ENCODE measurements around the gene SLC25A12.
"Not testable (repeated sequence)": the region's sequence is repeated elsewhere in the genome, so short reads cannot be mapped to it uniquely, and the experiment has no call there.

SLC25A12 gene

DNA sequence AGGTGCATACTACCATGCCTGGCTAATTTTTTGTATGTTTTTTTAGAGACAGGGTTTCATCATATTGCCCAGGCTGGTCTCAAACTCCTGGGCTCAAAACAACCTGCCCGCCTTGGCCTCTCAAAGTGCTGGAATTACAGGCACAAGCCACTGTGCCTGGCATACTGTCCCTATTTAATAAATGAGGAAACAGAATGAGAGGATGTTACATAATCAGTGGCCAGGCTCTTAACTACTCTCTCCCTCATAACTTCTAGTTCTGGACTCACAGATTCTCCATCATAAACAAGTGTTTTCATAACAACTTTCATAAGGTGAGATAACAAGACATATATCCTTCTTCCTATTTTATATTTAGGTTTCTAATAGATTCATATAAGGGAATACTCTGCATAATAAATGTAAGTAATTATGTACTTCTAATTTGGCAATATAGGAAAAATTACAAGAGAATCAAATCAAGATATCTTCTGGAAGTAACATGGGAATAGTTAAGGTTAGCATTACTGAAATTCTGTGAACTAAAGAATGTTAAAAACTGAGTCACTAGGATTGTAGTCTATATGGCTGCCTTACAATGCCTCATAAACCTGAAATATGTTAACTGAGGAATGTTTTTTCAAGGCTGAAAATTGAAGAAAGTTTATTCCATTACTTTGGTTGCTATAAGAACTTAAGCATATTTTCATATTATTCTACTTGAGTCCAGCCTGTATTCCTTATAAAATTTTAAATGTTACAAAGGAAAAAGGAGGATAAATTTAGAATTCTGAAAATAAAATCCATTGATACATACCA is 71.3 kb downstream of the SLC25A12 start:
- no peak for ATAC-seq

DNA sequence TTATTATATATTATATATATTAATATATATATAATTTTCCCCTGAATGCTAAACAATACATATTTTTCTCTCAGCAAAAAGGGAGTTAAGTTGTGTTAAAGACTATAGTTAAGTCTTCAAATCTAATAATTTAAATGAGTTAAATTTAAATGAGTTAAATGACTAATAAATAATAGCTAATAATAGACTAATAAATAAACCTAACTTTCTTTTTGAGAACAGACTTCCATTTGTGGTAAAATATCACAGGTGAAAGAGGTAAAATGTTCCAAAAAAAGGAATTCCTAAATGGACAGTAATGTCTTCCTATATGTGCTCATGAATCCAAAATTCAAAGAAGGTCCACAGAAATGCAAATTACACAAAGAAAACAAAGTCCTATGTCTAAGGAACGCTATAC is 74.6 kb downstream of the SLC25A12 start:
- no peak for ATAC-seq

DNA sequence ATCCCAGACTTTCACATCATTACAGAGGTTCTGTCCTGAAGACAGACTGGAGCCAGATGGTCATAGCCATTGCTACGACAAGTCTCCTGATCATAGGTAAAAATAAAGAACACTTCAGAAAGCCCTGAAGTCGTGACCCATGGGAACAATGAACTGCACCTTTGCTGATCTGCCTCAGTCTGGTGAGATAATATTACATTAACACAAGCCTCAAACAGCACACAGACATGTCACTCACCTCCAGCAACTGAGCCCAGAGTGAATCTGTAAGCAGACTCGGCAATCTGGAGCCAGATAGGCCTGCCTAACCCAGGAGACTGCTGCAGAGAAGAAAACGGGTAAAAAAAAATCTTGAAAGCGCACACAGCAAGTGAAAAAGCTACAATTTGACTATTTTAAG is 79.2 kb downstream of the SLC25A12 start:
- ATAC-seq = no peak

DNA sequence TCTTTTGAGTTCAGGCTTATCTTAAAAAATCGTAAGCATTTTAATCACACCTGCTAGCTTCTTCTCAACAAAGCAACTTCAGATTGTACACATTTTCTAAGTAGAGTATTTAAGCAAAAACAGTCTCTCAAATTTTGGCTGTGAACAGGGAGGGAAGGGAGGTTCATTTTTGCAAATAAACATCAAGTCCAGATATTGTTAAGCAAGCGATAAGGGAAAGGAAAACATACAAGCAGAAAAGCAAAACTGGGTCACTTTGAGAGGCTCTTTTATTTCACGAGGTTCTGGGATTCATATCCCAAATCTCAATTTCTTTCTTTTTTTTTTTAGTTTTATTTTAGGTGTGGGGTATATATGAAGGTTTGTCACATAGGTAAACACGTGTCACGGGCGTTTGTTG is 79.9 kb downstream of the SLC25A12 start:
- ATAC-seq = no peak

DNA sequence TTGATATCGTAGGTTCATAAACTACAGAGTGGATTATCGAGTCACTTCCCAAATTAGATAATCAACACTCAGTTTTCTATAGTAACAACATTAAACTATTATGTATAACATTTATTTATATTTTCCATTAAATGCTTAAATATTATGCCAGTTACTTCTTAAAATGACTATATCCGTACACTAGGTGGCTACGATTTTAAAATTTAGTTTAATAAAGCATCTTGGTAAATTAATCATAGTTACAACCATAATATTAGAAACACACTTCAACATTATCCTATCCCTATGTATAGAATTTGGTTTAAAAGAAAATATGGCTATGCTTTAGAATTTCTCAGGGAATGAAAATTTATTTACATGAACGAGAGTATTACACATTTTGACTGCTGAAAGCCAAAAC is 80.3 kb downstream of the SLC25A12 start:
- ATAC-seq = no peak

DNA sequence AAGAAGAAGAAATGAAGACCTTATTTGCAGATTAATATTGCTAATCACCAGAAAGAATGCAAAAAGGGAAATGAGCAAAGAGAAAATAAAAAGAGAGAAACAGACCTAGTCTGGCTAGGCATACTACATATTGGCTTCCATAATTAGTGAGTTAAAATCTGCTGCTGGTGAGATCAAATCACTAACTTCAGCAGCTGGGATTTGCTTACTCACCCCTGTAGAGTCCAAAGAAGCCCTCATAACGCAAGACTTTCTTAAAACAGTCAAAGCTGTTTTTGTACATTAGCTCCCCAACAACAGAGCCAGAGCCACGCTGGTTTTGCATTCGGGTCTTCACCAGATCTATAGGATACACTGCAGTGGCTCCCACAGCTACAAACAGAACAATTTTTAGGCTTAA is 80.9 kb downstream of the SLC25A12 start:
- no peak for ATAC-seq

DNA sequence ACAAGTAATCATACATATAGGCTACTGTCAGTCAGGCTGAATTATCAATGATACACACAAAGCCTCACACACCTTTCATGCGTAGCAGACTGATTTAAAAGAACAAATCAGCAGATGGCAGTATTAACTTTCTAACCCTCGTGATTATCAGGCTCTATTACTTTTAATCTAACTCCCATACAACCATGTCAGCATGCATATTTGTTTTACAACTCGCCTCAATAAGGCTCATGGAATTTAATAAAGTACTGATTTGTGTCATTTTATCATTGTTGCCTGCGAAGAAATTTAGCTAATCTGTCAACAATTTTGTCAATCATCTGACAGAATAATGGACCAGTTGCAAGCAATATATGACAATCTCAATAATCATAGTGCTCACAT is 82.8 kb downstream of the SLC25A12 start:
- no peak for ATAC-seq

DNA sequence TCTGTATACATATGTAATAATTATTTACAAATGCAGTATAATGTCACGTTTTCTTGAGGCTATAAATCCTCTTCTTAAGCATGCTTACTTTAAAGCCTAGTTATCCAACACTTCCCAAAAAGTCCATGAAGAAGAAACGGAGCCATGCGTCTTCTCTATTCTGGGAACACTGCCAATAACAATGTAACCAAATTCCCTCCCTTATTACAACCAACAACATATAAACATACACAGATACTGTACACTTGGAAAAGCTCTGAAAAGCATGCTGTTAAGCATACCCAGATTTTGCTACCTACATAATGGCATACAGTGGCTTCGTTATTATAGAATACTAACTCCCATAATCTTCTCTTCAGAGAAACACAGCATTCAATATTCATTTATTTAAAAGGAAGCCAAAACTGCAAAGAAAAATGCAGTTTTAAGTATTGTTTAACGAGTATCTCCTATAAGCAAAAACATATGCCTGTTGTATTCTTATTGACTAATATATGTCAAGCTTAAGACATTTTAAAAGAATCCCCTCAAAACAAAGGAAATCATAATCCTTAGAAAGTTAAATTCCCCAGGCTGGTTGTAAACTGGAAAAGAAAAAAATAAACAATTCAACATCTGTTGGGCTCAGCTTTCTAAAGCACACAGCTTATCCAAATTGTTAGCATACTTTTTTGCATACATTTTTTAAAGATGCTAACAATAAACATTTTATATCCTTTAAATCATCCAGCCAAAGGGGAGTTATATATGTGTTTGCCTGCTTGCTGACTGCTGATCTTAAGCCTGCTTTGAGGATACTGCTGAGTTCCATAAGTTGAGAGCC is 83.4 kb downstream of the SLC25A12 start:
- ATAC-seq = no peak

DNA sequence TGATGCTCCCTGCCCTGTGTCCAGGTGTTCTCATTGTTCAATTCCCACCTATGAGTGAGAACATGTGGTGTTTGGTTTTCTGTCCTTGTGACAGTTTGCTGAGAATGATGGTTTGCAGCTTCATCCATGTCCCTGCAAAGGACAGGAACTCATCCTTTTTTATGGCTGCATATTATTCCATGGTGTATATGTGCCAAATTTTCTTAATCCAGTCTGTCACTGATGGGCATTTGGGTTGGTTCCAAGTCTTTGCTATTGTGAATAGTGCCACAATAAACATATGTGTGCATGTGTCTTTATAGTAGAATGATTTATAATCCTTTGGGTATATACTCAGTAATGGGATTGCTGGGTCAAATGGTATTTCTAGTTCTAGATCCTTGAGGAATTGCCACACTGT is 85.2 kb downstream of the SLC25A12 start:
- ATAC-seq = not testable (repeated sequence)

DNA sequence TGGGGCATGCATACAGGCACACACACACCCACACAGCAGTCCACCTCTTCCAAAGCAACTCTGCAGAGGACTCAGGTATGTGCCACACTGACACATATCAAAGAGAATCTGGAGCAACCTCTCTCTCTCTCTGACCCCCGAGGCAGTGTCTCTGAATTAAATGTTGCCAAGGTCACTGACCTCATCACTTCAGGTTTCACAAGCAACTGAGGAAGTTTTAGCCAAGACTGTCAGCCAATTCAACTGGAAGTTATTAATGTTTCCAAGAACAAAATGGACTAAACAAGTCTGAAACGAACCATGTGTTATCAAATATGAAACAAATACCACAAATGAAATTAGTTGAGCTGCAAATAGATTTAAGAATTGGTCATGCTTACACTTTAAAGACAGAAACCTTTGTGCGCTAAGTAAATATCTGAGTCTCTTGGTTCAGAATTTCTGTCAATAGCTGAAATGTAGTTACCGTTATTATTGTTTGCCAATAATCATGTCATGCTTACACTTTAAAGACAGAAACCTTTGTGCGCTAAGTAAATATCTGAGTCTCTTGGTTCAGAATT is 86.1 kb downstream of the SLC25A12 start:
- no peak for ATAC-seq

DNA sequence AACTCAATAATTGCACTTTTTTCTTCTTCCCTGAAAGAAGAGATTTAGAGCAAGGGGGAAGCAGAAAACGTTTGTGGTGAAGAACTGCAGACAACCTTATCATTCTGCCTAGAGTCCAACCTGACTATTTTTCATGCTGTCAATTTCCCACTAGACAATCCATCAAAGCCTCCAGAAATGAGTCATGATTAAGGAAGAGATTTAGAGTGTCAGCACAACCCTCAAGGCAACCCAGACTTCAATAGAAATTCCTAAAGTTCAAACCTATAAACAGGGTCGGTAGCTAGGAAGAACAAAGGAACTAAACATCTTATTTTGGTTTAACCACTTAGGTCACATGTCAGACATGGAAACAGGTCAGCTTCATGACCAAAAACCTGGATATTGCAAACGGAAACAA is 86.9 kb downstream of the SLC25A12 start:
- no peak for ATAC-seq

DNA sequence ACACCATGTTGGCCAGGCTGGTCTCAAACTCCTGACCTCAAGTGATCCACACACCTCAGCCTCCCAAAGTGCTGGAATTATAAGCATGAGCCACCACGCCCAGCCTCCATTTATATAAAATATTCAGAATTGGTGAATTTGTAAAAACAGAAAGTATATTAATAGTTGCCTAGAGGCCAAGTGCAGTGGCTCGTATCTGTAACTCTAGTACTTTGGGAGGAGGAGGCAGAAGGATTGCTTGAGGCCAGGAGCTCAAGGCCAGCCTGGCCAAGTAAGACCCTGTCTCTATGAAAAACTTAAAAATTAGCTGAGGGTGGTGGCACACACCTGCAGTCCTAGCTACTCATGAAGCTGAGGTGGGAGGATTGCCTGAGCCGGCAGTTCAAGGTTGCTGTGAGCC is 89.6 kb downstream of the SLC25A12 start:
- ATAC-seq = no peak

DNA sequence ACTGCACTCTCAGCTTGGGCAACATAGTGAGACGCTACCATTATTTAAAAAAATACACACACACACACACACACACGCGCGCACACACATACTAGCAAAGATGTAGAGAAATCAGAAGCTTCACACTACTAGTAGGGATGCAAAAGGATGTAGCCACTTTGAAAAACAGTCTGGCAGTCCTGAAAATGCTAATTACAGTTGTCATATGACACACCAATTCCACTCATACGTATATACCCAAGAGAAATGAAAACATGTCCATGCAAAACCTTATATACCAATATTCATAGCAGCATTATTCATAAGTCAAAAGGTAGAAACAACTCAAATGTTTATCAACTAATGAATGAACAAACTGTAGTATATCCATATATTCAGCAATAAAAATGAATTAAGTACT is 90.3 kb downstream of the SLC25A12 start:
- no peak for ATAC-seq

DNA sequence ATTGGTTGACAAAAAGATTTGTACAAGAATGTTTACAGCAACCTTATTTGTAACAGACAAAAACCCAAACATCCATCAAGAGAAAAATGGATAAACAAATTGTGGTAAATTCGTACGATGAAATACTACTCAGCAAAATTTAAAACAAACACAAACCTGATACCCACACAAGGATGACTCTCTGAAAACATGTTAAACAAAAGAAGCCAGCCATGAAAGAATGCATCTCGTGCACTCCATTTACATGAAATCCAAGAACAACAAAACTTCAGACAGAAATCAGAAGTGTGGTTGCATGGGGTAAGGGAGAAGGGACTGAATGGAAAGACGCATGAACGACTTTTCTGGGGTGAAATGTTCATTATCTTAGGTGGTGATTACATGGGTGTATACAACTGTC is 93.4 kb downstream of the SLC25A12 start:
- ATAC-seq = no peak

DNA sequence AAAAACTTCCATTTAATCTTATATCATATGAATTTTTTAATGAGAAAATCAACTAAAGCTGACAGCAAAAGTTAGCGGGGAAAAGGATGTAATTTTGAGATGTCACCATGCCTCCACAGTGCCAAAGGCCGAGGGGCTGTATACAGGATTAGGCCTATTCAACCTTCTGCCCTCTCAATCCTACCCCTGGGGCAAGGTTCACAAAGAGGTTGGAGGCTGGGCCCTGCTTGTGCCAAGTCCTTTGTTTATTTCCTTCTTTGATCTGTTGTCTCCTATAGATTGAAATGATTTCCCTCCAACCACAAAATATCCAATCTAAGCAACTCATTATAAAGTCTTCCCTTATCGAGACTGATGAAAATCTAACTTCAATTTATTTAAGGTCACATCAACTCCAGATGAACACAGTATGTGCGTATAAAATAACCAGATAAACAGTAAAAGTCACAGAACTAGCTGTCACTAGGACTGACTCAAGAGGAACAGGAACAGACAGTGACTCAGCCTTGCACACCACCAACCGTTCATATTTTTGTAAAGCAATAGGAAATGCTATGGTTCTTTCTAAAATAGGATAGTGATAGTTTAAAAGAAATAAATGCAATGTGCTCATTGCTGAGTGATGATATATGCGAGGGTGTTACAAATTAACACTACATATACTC is 95.8 kb downstream of the SLC25A12 start:
- ATAC-seq = peak; percentile 48 to 79

DNA sequence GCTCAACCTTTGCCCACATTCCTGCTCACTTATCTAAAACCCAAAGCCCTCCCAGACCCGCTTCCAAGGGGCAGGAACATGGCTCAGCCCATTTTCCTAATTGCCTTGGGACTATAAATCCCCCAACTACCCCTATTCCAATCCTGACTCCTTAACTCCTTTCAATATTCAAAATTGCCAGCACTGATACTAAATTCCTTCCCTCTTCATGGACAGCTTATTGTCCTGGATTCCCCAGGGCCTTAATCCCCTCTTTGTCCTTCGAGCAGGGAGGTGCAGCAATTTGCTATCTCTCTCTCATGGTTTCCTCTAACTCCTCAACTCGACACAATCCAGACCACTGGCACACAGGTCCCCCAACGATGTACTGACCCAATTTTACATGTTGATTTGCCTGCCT is 99.1 kb downstream of the SLC25A12 start:
- no peak for ATAC-seq

DNA sequence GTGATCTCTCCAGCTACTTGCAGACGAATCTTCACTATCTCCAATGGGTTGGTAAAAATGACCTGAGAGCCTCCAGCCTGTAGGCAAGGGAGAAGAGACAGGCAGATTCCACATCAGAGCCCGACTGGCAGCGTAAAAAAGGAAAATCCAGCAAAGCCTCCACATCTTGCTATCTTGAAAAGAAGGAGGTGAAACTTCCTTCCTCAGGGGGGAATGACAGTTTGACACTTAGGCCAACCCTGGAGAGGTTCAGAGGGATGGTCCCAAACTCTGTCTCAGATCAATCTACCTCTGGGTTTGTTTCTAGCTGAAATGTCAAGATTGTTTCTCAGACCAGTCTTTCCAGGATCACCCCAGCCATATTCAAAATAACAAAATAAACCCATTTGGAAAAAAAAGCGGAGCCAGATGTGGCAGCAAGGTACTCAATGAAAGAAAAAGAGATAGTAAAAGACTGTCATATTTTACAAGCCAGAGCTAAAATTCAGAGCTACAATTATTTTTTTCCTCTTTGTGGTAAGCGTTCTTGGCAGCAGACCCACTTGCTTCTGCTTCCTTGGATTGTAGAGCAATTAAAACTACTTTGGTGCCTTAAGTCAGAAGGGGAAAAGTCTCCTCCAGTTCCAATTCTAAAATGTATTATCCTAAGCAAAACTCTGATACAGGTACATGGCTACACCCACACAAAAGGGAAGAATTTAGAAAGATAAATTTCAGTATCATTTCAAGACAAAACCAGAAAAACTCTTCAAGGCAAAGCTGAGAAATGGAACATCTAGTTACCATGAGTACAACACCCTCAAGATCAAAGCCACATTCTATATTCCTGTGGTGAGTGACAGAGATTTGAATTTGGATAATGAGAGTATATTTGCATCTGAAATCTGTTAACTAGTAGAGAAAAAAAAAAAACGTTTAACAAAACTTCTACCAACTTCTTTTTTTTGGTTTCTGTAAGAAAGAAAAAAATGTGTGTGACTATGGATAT is 100.1 kb downstream of the SLC25A12 start:
- ATAC-seq = peak in 1 of 2 donors; percentile 41

DNA sequence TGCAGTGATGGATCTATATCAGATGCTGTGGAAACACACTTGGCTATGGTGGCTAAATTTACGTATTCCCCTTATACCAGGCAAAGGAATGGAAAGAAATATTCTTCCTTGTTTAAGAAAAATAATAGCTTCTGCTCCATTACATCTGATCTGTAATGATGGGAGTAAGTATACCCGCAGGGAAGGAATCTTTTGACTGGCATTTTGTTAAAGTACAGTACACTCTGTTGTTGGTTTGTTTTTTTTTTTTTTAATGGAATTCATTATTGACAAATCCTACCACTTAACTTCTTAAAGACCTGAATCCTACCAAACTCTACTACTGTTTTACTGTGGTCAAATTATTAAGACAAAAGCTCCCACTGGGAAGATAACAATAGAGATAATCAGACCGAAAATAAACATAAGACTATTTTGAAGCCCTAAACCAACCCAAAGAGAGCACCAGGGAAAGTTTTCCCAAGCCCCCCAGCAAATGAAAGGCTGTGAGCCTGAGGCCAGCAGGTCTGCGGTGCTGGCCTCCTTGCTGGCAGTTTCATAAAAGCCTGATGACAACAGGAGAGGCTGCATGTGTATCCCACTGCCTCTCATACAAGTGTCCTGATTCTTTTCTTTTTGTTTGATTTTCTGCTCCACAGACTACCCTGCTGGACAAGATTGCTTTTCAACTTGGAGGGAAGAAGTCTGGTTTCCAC is 101.0 kb downstream of the SLC25A12 start:
- ATAC-seq = no peak

DNA sequence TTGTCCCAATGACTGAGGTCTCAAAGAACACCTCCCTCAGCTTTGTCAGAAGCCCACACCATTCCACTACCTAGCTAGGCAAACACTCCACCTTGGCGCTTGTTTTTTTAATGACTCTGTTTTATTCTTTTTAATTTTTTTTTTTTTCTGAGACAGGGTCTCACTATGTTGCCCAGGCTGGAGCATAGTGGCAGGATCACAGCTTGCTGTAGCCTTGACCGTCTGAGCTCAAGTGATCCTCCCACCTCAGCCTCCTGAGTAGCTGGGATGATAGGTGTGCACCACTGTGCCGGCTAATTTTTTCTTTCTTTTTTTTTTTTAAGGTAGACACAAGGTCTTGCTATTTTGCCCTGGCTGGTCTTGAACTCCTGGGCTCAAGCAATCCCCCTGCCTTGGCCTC is 101.9 kb downstream of the SLC25A12 start:
- no peak for ATAC-seq

DNA sequence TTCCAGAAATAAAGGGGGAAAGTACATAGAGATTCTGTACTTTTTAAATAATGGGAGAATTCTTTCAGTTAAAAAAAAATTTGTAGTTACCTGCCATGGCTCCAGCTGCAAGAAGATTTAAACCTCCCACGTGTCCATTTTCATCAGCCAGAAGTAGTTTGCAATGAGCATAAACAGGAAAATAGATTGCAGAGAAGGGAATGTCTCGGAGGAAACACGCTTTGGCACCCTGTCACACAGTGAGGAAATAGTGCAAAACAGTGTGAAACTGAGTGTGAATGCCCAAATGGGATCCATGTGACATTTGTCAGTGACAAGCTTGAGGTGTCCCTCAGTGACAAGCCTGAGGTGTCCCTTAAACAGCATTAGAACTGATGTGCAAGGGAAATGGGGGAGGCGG is 102.7 kb downstream of the SLC25A12 start:
- ATAC-seq = no peak

DNA sequence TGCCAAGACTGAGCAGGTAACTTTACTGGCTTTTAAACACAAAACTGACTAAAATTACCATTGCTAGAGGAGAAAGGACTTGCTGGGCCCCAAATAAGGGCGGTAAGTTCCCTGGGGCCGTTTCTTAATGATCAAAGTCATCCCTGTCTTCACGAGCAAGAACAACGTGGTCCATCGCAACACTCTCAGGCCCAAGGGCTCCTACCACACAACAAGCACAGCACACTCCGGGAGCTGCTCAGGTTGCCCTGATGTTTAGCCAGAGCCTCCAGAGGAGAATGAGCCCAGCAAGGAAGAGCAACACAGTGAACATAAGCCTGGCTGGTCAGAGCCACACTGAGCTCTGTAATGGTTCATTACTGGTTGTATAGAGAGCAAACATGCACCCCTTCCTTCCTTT is 104.1 kb downstream of the SLC25A12 start:
- no peak for ATAC-seq
